GM10248 (cell line): Measurements from ENCODE around the gene IKZF2.
A peak's percentile ranks its signal among the peaks of the same experiment; 100 is the strongest.

Experiments used
- CTCF ChIA-PET: fragments of 300-600 bp; sonication (Branson Sonifier 250); formaldehyde crosslinking; extraction: SDS; loops from one replicate; lab custom pipeline; 2021; ENCODE audit warnings: antibody characterized with exemption; lab: Yijun Ruan, JAX
- POLR2A ChIA-PET: fragments of 350-650 bp; sonication (Branson Sonifier 250); formaldehyde crosslinking; extraction: SDS; loops from one replicate; lab custom pipeline; 2020; ENCODE audit warnings: antibody characterized with exemption; lab: Yijun Ruan, JAX
- DNase-seq: peaks from one replicate; pipeline ENCODE4 v3.0.0; 2012; ENCODE audit errors: extremely low spot score
- TF ChIP-seq, protein P1 (sequence below): IDR thresholded peaks from 2 replicates; pipeline ENCODE4 v1.5.1; 2012; ENCODE audit warnings: mild to moderate bottlenecking, low read depth; ENCODE audit errors: extremely low read depth, missing control alignments, control extremely low read depth

Gene IKZF2

GRCh38 chr2:213149294-213149875, 2.0 kb downstream of the IKZF2 start:
- ChIA-PET POLR2A (interaction anchor here (0.8 kb wide), 1 partner anchor 126 kb away, joined by 3 read pairs; no protein-coding TSS in a partner anchor), CTCF (interaction anchor here (1.1 to 2.7 kb wide), 6 partner anchors 9 to 132 kb away, joined by 3 to 9 read pairs (median 4); no protein-coding TSS in a partner anchor)
- TF ChIP-seq, protein P1, sequence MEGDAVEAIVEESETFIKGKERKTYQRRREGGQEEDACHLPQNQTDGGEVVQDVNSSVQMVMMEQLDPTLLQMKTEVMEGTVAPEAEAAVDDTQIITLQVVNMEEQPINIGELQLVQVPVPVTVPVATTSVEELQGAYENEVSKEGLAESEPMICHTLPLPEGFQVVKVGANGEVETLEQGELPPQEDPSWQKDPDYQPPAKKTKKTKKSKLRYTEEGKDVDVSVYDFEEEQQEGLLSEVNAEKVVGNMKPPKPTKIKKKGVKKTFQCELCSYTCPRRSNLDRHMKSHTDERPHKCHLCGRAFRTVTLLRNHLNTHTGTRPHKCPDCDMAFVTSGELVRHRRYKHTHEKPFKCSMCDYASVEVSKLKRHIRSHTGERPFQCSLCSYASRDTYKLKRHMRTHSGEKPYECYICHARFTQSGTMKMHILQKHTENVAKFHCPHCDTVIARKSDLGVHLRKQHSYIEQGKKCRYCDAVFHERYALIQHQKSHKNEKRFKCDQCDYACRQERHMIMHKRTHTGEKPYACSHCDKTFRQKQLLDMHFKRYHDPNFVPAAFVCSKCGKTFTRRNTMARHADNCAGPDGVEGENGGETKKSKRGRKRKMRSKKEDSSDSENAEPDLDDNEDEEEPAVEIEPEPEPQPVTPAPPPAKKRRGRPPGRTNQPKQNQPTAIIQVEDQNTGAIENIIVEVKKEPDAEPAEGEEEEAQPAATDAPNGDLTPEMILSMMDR = peak; percentile 33
- DNase-seq = no peak

GRCh38 chr2:213148572-213149261, 2.7 kb downstream of the IKZF2 start:
- ChIA-PET CTCF (interaction anchor here (0.7 to 2.7 kb wide), 10 partner anchors 8 to 131 kb away, joined by 3 to 9 read pairs (median 4); no protein-coding TSS in a partner anchor), POLR2A (interaction anchor here (0.8 kb wide), 1 partner anchor 125 kb away, joined by 3 read pairs; no protein-coding TSS in a partner anchor)
- TF ChIP-seq, protein P1 = no peak
- no peak for DNase-seq

GRCh38 chr2:213147538-213147937, 3.9 kb downstream of the IKZF2 start:
- ChIA-PET CTCF (interaction anchor here (2.0 to 2.7 kb wide), 2 partner anchors 17 to 130 kb away, joined by 6 to 9 read pairs; no protein-coding TSS in a partner anchor), POLR2A (no interaction called here)
- DNase-seq = no peak
- TF ChIP-seq, protein P1 = no peak

DNA sequence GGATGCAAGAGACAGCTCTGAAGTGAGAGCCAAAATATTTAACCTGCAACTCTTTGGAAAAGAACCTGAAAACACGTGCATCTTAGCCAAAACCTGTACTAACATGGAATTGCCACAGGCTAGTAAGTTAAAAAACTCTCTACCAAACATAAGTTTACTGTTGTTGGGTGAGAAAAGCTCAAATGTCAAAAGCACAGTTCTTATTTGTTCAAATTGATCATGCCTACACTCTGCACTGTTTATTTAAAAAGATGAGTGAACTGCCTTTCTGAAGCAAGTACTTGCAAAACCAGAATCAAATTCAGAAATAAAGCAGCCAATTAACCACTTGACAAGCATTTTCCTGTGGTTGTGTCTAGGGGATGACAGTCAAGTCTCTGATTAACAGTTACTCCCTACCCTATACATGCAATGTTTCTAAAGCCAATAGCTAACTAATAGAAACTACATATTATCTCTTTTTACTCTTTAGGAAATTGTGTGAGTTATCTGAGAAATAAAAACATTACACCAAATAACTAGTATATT, 5.6 kb downstream of the IKZF2 start:
- TF ChIP-seq, protein P1 = no peak
- no peak for DNase-seq
- ChIA-PET POLR2A (no interaction called here), CTCF (interaction anchor here (0.9 to 2.1 kb wide), 7 partner anchors 12 to 459 kb away, joined by 3 to 7 read pairs (median 3); no protein-coding TSS in a partner anchor)

GRCh38 chr2:213137064-213137463, 14.3 kb downstream of the IKZF2 start:
- ChIA-PET CTCF (interaction anchor here (1.0 to 5.6 kb wide), 3 partner anchors 10 to 16 kb away, joined by 3 to 25 read pairs (median 3); no protein-coding TSS in a partner anchor), POLR2A (no interaction called here)
- no peak for DNase-seq
- TF ChIP-seq, protein P1 = no peak

DNA sequence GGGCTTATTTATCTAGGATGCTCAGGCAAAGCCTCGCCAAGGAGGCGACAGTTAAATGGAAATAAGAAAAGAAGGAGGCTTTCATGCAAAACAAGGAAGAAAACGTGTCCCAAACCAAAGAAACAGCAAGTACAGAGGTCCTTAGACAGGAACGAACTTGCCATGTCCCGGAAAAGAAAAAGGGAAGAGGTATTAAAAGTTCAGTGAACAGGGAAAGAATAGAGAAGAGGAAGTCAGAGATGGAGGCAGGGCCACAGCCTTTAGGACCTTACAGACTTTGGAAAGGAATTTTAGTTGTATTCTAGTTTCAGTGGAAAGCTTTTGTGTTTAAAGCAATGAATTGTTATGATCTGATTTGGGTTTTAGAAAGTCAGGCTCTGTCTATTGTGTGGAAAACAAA, 22.1 kb downstream of the IKZF2 start:
- TF ChIP-seq, protein P1 = no peak
- ChIA-PET POLR2A (no interaction called here), CTCF (interaction anchor here (2.7 kb wide), 1 partner anchor 15 kb away, joined by 7 read pairs; no protein-coding TSS in a partner anchor)
- DNase-seq = no peak
